DMS 273 (cell line): ENCODE results near the gene ARL15.
"Not testable (repeated sequence)": the region's sequence is repeated elsewhere in the genome, so short reads cannot be mapped to it uniquely, and the experiment has no call there.

Experiments
- DNase-seq: peaks from one replicate; lab custom pipeline; 2025; ENCODE audit not compliant: unreplicated experiment; lab: John Stamatoyannopoulos, UW

ARL15 gene

DNA sequence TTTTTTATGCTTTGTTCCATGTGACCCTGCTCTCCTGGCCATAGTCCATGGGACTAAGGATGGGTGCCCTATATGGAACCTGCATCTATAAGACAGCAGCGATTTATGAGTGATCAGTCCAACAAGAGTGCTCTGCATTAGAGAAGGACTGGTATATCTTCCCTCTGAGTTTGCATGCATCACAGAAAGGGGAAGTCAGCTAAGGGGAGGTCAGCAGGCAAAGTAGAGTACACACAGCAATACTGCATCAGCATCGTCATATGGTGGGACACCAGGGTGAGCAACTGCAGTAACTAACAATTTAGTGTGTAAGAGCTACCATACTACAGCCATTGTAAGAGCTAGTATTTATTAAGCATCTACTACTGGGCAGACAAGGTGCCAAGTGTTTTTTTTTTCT is 438.6 kb downstream of the ARL15 start:
- no peak for DNase-seq

GRCh38 chr5:53871050-53871449 is 439.3 kb downstream of the ARL15 start:
- DNase-seq = peak; percentile 15

GRCh38 chr5:53858700-53859456 is 451.5 kb downstream of the ARL15 start:
- DNase-seq = no peak

DNA sequence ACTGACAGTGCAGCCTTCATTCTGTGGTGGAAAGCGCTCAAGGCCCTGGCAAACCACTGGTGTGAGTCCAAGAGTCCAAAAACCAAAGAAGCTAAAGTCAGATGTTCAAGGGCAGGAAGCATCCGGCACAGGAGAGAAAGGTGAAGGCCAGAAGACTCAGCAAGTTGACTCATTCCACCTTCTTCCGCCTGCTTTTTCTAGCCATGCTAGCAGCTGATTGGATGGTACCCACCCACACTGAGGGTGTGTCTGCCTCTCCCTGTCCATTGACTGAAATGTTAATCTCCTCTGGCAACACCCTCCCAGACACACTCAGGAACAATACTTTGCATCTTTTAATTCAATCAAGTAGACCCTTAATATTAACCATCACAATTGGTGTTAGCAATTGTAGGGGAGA is 453.9 kb downstream of the ARL15 start:
- DNase-seq = no peak

- not testable (repeated sequence) for DNase-seq
Measured at GRCh38 chr5:53836851-53837430, 473.4 kb downstream of the ARL15 start.

DNA sequence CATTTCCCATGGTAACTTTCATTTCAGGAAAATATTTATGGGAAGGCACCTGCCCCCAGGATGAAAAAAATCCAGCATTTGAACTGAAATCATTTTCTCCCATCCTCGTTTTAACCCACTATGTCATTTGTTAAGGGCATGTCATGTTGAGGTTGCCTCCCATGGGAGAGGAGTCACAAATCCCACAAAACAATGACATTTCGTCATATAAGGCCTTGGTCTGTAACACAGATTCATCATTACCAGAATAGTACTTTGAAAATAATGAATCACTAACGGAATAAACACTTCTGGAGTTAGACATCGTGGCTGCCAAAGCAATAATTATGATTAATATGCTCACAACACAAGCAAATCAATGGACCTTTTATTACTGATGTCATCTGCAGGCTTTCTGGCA is 475.9 kb downstream of the ARL15 start:
- DNase-seq = no peak
